Lower leg skin (tissue), 3 donors: ENCODE results near the gene UBTD1.
"Not testable (repeated sequence)": the region's sequence is repeated elsewhere in the genome, so short reads cannot be mapped to it uniquely, and the experiment has no call there.

Experiments used
- POLR2A ChIP-seq, 2 donors: fragments of 450-650 bp; IDR thresholded peaks; one replicate each; pipeline ENCODE4 v1.6.1; 2016 to 2017; ENCODE audit warnings: antibody characterized with exemption in 2 of 2, mild to moderate bottlenecking in 1 of 2, moderate library complexity in 1 of 2
- TF ChIP-seq, protein P1 (sequence below), 3 donors: fragments of 450-650 bp; IDR thresholded peaks; one replicate each; pipeline ENCODE4 v1.5.1; 2016; ENCODE audit warnings: antibody characterized with exemption in 3 of 3, mild to moderate bottlenecking in 3 of 3, moderate library complexity in 2 of 3

DNA sequence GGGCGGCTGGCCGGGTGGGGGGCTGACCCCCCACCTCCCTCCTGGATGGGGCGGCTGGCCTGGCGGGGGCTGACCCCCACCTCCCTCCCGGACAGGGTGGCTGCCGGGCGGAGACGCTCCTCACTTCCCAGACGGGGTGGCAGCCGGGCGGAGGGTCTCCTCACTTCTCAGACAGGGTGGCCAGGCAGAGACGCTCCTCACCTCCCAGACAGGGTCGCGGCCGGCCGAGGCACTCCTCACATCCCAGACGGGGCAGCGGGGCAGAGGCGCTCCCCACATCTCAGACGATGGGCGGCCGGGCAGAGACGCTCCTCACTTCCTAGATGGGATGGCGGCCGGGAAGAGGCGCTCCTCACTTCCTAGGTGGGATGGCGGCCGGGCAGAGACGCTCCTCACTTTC, 30.2 kb downstream of the UBTD1 start:
- TF ChIP-seq POLR2A (IDR thresholded peaks at IDR 0.05), result not testable (repeated sequence)
- TF ChIP-seq, protein P1, sequence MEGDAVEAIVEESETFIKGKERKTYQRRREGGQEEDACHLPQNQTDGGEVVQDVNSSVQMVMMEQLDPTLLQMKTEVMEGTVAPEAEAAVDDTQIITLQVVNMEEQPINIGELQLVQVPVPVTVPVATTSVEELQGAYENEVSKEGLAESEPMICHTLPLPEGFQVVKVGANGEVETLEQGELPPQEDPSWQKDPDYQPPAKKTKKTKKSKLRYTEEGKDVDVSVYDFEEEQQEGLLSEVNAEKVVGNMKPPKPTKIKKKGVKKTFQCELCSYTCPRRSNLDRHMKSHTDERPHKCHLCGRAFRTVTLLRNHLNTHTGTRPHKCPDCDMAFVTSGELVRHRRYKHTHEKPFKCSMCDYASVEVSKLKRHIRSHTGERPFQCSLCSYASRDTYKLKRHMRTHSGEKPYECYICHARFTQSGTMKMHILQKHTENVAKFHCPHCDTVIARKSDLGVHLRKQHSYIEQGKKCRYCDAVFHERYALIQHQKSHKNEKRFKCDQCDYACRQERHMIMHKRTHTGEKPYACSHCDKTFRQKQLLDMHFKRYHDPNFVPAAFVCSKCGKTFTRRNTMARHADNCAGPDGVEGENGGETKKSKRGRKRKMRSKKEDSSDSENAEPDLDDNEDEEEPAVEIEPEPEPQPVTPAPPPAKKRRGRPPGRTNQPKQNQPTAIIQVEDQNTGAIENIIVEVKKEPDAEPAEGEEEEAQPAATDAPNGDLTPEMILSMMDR (IDR thresholded peaks at IDR 0.05), result not testable (repeated sequence)
